HG03139 (cell line): ENCODE measurements around the gene FBXW8.

Experiments used
- ATAC-seq: cut with Tn5 transposase; IDR thresholded peaks from one replicate; pipeline ENCODE4 v1.9.1; 2021; ENCODE audit not compliant: unreplicated experiment

Gene FBXW8

GRCh38 chr12:116910645-116911451 is at the start of gene FBXW8:
Gene FBXW8, plus strand, starts transcription at chr12:116910950. Its CDS starts 88 bp downstream, at chr12:116911038.
- ATAC-seq, result peak; percentile 83

GRCh38 chr12:116861320-116861719 is 49.4 kb upstream of the FBXW8 start:
- peak; percentile 93 for ATAC-seq

GRCh38 chr12:116862167-116862566 is 48.6 kb upstream of the FBXW8 start:
- no peak for ATAC-seq

- no peak for ATAC-seq
These were observed 47.4 kb upstream of the FBXW8 start for GRCh38 chr12:116863275-116863767.

GRCh38 chr12:116864371-116865160 is 46.2 kb upstream of the FBXW8 start:
- ATAC-seq, result no peak

- ATAC-seq, result no peak
These were observed 43.2 kb upstream of the FBXW8 start for GRCh38 chr12:116867523-116867922.

GRCh38 chr12:116870306-116870705 is 40.4 kb upstream of the FBXW8 start:
- no peak for ATAC-seq

- ATAC-seq, result no peak
These were observed 36.3 kb upstream of the FBXW8 start for GRCh38 chr12:116874324-116874995.

GRCh38 chr12:116876151-116876869 is 34.4 kb upstream of the FBXW8 start:
- no peak for ATAC-seq

GRCh38 chr12:116878567-116879508 is 31.9 kb upstream of the FBXW8 start:
- no peak for ATAC-seq

- ATAC-seq, result no peak
These were observed 31.1 kb upstream of the FBXW8 start for GRCh38 chr12:116879509-116880212.

GRCh38 chr12:116880213-116880816 is 30.4 kb upstream of the FBXW8 start:
- ATAC-seq, result no peak

GRCh38 chr12:116880817-116881324 is 29.9 kb upstream of the FBXW8 start:
- ATAC-seq, result peak; percentile 56

- ATAC-seq, result no peak
These were observed 29.3 kb upstream of the FBXW8 start, which contains the start of gene HRK for GRCh38 chr12:116881325-116881876. Gene HRK, minus strand, starts transcription at chr12:116881441. Its CDS starts 134 bp downstream, at chr12:116881307.

GRCh38 chr12:116881877-116882507 is 28.8 kb upstream of the FBXW8 start:
- no peak for ATAC-seq

- no peak for ATAC-seq
These were observed 28.0 kb upstream of the FBXW8 start for GRCh38 chr12:116882742-116883141.

- no peak for ATAC-seq
These were observed 25.9 kb upstream of the FBXW8 start for GRCh38 chr12:116884871-116885270.
